Upper lobe of right lung (tissue), 1 donor: Measurements from ENCODE around the gene ASTN1. TPM values are rescaled to one million over a fixed set of nuclear protein-coding genes. Genes with fewer than 3 reads are reported as not detected.
A peak's percentile ranks its signal among the peaks of the same experiment; 100 is the strongest.

Source experiments
- ATAC-seq: fragments of 200-7000 bp; cut with Tn5 transposase; one replicate; pipeline ENCODE4 v1.9.1; 2020; ENCODE audit warnings: mild to moderate bottlenecking, moderate library complexity
- DNase-seq: peaks from one replicate; pipeline ENCODE4 v3.0.0-alpha.2; 2020
- H3K27ac ChIP-seq: fragments of 200-600 bp; one replicate; pipeline ENCODE4 v1.8.0; 2022
- H3K27me3 ChIP-seq: fragments of 200-600 bp; one replicate; pipeline ENCODE4 v1.8.0; 2022; ENCODE audit warnings: mild to moderate bottlenecking
- H3K36me3 ChIP-seq: fragments of 200-600 bp; one replicate; pipeline ENCODE4 v1.8.0; 2022
- H3K4me1 ChIP-seq: fragments of 200-600 bp; one replicate; pipeline ENCODE4 v1.8.0; 2022
- H3K4me3 ChIP-seq: fragments of 200-600 bp; one replicate; pipeline ENCODE4 v1.8.0; 2022; ENCODE audit warnings: mild to moderate bottlenecking
- H3K9me3 ChIP-seq: fragments of 200-600 bp; one replicate; pipeline ENCODE4 v1.8.0; 2022
- CTCF ChIP-seq: fragments of 200-600 bp; IDR thresholded peaks from one replicate; pipeline ENCODE4 v1.8.0; 2022; ENCODE audit warnings: antibody characterized with exemption
- intact Hi-C: fragments of 100-400 bp; cut with DNase I; formaldehyde crosslinking; loops from one replicate; pipeline ENCODE4 v1.11.0; 2022
- total RNA-seq: library from RNA; stranded (reverse); fragmentation: NEBNext Ultra II Directional; extraction: Animal tissue kit (Norgen Biotek cat#: 25700); gene quantifications from one replicate; pipeline ENCODE4 v1.2.1, GENCODE V29; 2021
- donor health status: DM: no; HTN: yes; CAD: no; lungs with severe emphysema.

Gene ASTN1
- total RNA-seq, 1 donor from 2014 or later: 0.20 TPM

GRCh38 chr1:176863613-176864012 is 300.9 kb downstream of the ASTN1 start:
- no peaks in the 10 kb centered on the region for H3K36me3 ChIP-seq
- H3K27me3 ChIP-seq: no peaks in the 10 kb centered on the region
- no peak overlapping the region for H3K4me3 ChIP-seq
- no peaks in the 10 kb centered on the region for H3K9me3 ChIP-seq
- no peak for ATAC-seq
- H3K4me1 ChIP-seq: no peaks in the 10 kb centered on the region
- H3K27ac ChIP-seq: no peak overlapping the region
- no peak for DNase-seq
- intact Hi-C loops: no loop called here
- no peak for TF ChIP-seq CTCF

- Histone ChIP-seq H3K27me3 (no peaks in the 10 kb centered on the region), H3K27ac (no peak overlapping the region), H3K4me3 (no peak overlapping the region), H3K9me3 (no peaks in the 10 kb centered on the region), H3K36me3 (no peaks in the 10 kb centered on the region), H3K4me1 (no peaks in the 10 kb centered on the region)
- ATAC-seq (no peak), DNase-seq (no peak)
- intact Hi-C loops: no loop called here
- no peak for TF ChIP-seq CTCF
Measured at GRCh38 chr1:176858433-176858916, 306.0 kb downstream of the ASTN1 start.

- intact Hi-C loops: no loop called here
- no peaks in the 10 kb centered on the region for H3K9me3 ChIP-seq
- no peak for DNase-seq
- H3K36me3 ChIP-seq: no peaks in the 10 kb centered on the region
- H3K27me3 ChIP-seq: no peaks in the 10 kb centered on the region
- no peak overlapping the region for H3K4me3 ChIP-seq
- no peaks in the 10 kb centered on the region for H3K4me1 ChIP-seq
- ATAC-seq: no peak
- no peak overlapping the region for H3K27ac ChIP-seq
- no peak for TF ChIP-seq CTCF
Measured at GRCh38 chr1:176857632-176858031, 306.9 kb downstream of the ASTN1 start.

- no peak for DNase-seq
- no peak for TF ChIP-seq CTCF
- H3K4me1 ChIP-seq: no peaks in the 10 kb centered on the region
- no peak for ATAC-seq
- no peaks in the 10 kb centered on the region for H3K27me3 ChIP-seq
- no peaks in the 10 kb centered on the region for H3K9me3 ChIP-seq
- H3K36me3 ChIP-seq: no peaks in the 10 kb centered on the region
- intact Hi-C loops: no loop called here
- no peak overlapping the region for H3K4me3 ChIP-seq
- H3K27ac ChIP-seq: no peak overlapping the region
Measured at GRCh38 chr1:176854758-176855745, 309.5 kb downstream of the ASTN1 start.

GRCh38 chr1:176854121-176854520 is 310.4 kb downstream of the ASTN1 start:
- no peaks in the 10 kb centered on the region for H3K27me3 ChIP-seq
- no peaks in the 10 kb centered on the region for H3K36me3 ChIP-seq
- intact Hi-C loops: no loop called here
- DNase-seq (no peak), ATAC-seq (peak; percentile 71)
- H3K9me3 ChIP-seq: no peaks in the 10 kb centered on the region
- no peak overlapping the region for H3K27ac ChIP-seq
- no peaks in the 10 kb centered on the region for H3K4me1 ChIP-seq
- H3K4me3 ChIP-seq: no peak overlapping the region
- no peak for TF ChIP-seq CTCF
